Measurements from ENCODE around the gene OR2A12.
"Not testable (repeated sequence)": the region's sequence is repeated elsewhere in the genome, so short reads cannot be mapped to it uniquely, and the experiment has no call there.

OR2A12 gene

DNA sequence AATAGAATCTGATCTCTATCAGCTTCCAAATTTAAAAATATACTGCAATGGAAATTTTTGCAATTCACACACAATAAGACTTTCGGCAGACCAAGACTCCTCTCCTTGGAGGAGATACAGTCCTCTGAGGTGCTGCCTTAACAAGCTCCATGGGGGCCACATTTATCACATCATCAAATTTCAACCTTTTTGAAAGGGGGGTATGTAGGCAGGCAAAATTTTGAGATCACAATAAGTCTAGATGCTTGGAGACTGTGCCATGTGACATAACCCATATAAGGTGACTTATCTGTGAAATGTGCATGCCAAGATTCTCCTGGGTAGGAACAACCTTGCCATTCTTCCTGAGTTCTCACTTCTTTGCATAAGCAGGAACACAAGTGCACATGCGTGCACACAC is at the start of gene OR2A12:
Gene OR2A12 (plus strand): TSS at position 301 of the 400 bp plus-strand sequence. CDS start 8,830 bp downstream, outside the sequence.
- DNase-seq (ENCODE audit: insufficient read length, low spot score) (no peak), FAIRE-seq (no peak)
- TF ChIP-seq, protein P1, sequence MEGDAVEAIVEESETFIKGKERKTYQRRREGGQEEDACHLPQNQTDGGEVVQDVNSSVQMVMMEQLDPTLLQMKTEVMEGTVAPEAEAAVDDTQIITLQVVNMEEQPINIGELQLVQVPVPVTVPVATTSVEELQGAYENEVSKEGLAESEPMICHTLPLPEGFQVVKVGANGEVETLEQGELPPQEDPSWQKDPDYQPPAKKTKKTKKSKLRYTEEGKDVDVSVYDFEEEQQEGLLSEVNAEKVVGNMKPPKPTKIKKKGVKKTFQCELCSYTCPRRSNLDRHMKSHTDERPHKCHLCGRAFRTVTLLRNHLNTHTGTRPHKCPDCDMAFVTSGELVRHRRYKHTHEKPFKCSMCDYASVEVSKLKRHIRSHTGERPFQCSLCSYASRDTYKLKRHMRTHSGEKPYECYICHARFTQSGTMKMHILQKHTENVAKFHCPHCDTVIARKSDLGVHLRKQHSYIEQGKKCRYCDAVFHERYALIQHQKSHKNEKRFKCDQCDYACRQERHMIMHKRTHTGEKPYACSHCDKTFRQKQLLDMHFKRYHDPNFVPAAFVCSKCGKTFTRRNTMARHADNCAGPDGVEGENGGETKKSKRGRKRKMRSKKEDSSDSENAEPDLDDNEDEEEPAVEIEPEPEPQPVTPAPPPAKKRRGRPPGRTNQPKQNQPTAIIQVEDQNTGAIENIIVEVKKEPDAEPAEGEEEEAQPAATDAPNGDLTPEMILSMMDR (IDR thresholded peaks at IDR 0.05; ENCODE audit: insufficient read depth, missing control alignments), result no peak

GRCh38 chr7:144036302-144036885 is 49.7 kb upstream of the OR2A12 start:
- DNase-seq (ENCODE audit: insufficient read length, low spot score) (no peak), FAIRE-seq (no peak)
- TF ChIP-seq, protein P1 (IDR thresholded peaks at IDR 0.05; ENCODE audit: insufficient read depth, missing control alignments), result no peak

DNA sequence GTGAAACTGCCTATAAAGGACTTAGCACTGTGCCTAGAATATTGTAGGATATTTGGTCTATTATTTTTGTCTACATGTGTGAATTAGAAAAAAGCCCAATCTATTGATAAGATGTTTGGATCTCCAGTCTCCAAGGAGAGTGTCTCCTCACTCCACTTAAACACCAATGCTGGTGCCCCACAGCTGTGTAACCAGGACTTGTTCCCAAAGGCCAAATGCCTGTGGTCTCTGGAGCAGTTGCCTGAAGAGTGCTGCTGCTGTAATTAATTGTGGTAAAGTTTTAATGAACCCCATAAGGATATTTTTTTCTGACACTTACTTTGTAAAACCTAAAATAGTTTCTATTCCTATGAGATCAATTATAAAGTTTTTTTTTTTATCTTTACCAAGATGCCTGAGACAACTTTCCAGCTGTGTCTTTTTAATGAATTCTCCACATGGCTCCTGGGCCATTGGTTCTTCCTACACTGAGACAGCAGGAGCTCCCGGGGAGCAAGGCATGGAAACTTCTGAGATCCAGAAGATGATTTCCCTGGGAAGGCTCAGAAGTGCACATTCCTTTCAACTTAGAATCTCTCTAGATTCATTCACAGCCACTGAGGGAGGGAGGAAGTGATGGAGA is 48.6 kb upstream of the OR2A12 start:
- DNase-seq (ENCODE audit: insufficient read length, low spot score) (no peak), FAIRE-seq (no peak)
- TF ChIP-seq, protein P1 (IDR thresholded peaks at IDR 0.05; ENCODE audit: insufficient read depth, missing control alignments), result no peak

- DNase-seq (ENCODE audit: insufficient read length, low spot score), result no peak
- TF ChIP-seq, protein P1 (IDR thresholded peaks at IDR 0.05; ENCODE audit: insufficient read depth, missing control alignments), result no peak
- FAIRE-seq, result no peak
Measured at GRCh38 chr7:144038887-144039286, 47.2 kb upstream of the OR2A12 start.

GRCh38 chr7:144048648-144049047 is 37.4 kb upstream of the OR2A12 start, which contains the start of gene OR2A5:
OR2A5 (plus strand) TSS chr7:144048948; CDS start chr7:144050402, 1,454 bp downstream.
- DNase-seq (ENCODE audit: insufficient read length, low spot score) (no peak), FAIRE-seq (no peak)
- TF ChIP-seq, protein P1 (IDR thresholded peaks at IDR 0.05; ENCODE audit: insufficient read depth, missing control alignments), result no peak

DNA sequence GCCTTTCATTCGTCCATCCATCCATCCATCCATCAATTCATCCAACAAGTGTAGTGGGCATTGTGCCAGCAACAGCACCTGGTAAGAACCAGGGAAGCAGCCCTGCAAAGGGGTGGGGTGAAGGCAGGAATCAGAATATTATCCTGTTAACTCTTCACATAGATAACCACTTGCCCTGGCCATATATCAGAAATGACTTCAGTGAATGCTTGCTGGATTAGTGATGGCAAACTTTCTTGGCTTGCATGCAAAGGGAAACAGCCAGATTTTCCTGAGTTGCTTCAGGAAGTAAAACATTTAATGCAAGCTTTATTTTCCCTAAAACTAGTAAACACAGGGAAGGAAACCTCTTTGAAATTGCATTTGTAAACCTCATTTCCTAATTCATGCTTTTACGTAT is 36.6 kb upstream of the OR2A12 start:
- TF ChIP-seq, protein P1 (IDR thresholded peaks at IDR 0.05; ENCODE audit: insufficient read depth, missing control alignments), result no peak
- FAIRE-seq (peak; percentile 56), DNase-seq (ENCODE audit: insufficient read length, low spot score) (no peak)

GRCh38 chr7:144050093-144050492 is 36.0 kb upstream of the OR2A12 start:
- TF ChIP-seq, protein P1 (IDR thresholded peaks at IDR 0.05; ENCODE audit: insufficient read depth, missing control alignments), result no peak
- DNase-seq (ENCODE audit: insufficient read length, low spot score) (peak; percentile 19), FAIRE-seq (peak; percentile 91)

DNA sequence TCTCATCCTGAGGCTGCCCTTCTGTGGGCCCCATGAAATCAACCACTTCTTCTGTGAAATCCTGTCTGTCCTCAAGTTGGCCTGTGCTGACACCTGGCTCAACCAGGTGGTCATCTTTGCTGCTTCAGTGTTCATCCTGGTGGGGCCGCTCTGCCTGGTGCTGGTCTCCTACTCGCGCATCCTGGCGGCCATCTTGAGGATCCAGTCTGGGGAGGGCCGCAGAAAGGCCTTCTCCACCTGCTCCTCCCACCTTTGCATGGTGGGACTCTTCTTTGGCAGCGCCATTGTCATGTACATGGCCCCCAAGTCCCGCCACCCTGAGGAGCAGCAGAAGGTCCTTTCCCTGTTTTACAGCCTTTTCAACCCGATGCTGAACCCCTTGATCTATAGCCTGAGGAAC is 35.2 kb upstream of the OR2A12 start:
- not testable (repeated sequence) for DNase-seq (ENCODE audit: insufficient read length, low spot score); FAIRE-seq
